Spleen (tissue), 7 donors: Measurements from ENCODE around the gene ATP2C2.

Experiments used
- CTCF ChIP-seq, 11 experiments: fragments of 200-600 bp in 7 of 11; fragments of 450-650 bp in 4 of 11; sonication (generic) in 4 of 11; IDR thresholded peaks in 8 of 11; conservative IDR thresholded peaks in 3 of 11; 1 replicate in 7 of 11; 2 replicates in 4 of 11; pipeline versions ENCODE4 v1.4.0 to v1.8.0; 2016 to 2021; ENCODE audit warnings: antibody characterized with exemption in 11 of 11, inconsistent platforms in 4 of 11, mild to moderate bottlenecking in 1 of 11
- POLR2A ChIP-seq, 3 donors: fragments of 450-650 bp; IDR thresholded peaks; one replicate each; pipeline ENCODE4 v1.5.1; 2017; ENCODE audit warnings: antibody characterized with exemption in 3 of 3, mild to moderate bottlenecking in 1 of 3
- POLR2AphosphoS5 ChIP-seq, 3 donors: sonication (generic); formaldehyde crosslinking; IDR thresholded peaks; one replicate each; pipeline ENCODE4 v1.5.1; 2017; ENCODE audit warnings: antibody characterized with exemption in 3 of 3
- donor health status: DM: no; HTN: no; CAD: no; lungs with moderate emphysema.
- donor health status: DM: no; HTN: no; CAD: no.
- donor health status: DM: no; HTN: no; CAD: no.

GRCh38 chr16:84387021-84387420, 18.7 kb downstream of the ATP2C2 start:
- no peak for TF ChIP-seq CTCF (IDR thresholded peaks at IDR 0.05 in 8 of 11, conservative IDR thresholded peaks at IDR 0.05 in 3 of 11)
- TF ChIP-seq POLR2A (IDR thresholded peaks at IDR 0.05), result no peak
- no peak for TF ChIP-seq POLR2AphosphoS5 (IDR thresholded peaks at IDR 0.05)
